HEK293 (cell line): ENCODE measurements around the gene HIRA.
"Not testable (repeated sequence)": the region's sequence is repeated elsewhere in the genome, so short reads cannot be mapped to it uniquely, and the experiment has no call there.

ENCODE experiments used
- CTCF ChIP-seq: fragments of 450-650 bp; formaldehyde crosslinking; IDR thresholded peaks from 2 replicates; pipeline ENCODE4 v1.5.1; 2016; ENCODE audit warnings: missing biosample characterization, missing genetic modification characterization
- PRDM4 ChIP-seq: fragments of 450-650 bp; formaldehyde crosslinking; IDR thresholded peaks from 2 replicates; pipeline ENCODE4 v1.5.1; 2017; ENCODE audit warnings: missing biosample characterization, missing genetic modification characterization
- SALL2 ChIP-seq: fragments of 450-650 bp; formaldehyde crosslinking; IDR thresholded peaks from 2 replicates; pipeline ENCODE4 v1.5.0; 2017; ENCODE audit warnings: missing biosample characterization, mild to moderate bottlenecking, missing genetic modification characterization, borderline replicate concordance
- YY2 ChIP-seq: fragments of 450-650 bp; formaldehyde crosslinking; IDR thresholded peaks from 2 replicates; pipeline ENCODE4 v1.5.1; 2016; ENCODE audit warnings: missing biosample characterization, missing genetic modification characterization
- ZNF18 ChIP-seq: fragments of 450-650 bp; formaldehyde crosslinking; IDR thresholded peaks from 2 replicates; pipeline ENCODE4 v1.5.1; 2016; ENCODE audit warnings: missing biosample characterization, missing genetic modification characterization
- ZNF211 ChIP-seq: fragments of 450-650 bp; formaldehyde crosslinking; IDR thresholded peaks from 2 replicates; pipeline ENCODE4 v1.5.1; 2016; ENCODE audit warnings: low read depth, missing biosample characterization, missing genetic modification characterization
- ZNF324 ChIP-seq: fragments of 450-650 bp; formaldehyde crosslinking; IDR thresholded peaks from 2 replicates; pipeline ENCODE4 v1.5.1; 2016; ENCODE audit warnings: missing biosample characterization, missing genetic modification characterization
- ZNF549 ChIP-seq: fragments of 450-650 bp; IDR thresholded peaks from 2 replicates; pipeline ENCODE4 v1.5.1; 2018; ENCODE audit warnings: missing biosample characterization, missing genetic modification characterization, mild to moderate bottlenecking, inconsistent platforms, moderate library complexity
- ZNF704 ChIP-seq: fragments of 450-650 bp; formaldehyde crosslinking; IDR thresholded peaks from 2 replicates; pipeline ENCODE4 v1.5.1; 2016; ENCODE audit warnings: missing biosample characterization, missing genetic modification characterization
- TF ChIP-seq, protein P1 (sequence below): fragments of 450-650 bp; formaldehyde crosslinking; IDR thresholded peaks from 2 replicates; pipeline ENCODE4 v1.5.1; 2016; ENCODE audit warnings: missing biosample characterization, missing genetic modification characterization, low read depth

- TF ChIP-seq ZNF211 (tag by site-specific recombination); CTCF (tag by site-specific recombination); PRDM4 (tag by site-specific recombination); ZNF549 (tag by site-specific recombination); SALL2; ZNF704 (tag by site-specific recombination); ZNF18 (tag by site-specific recombination); YY2 (tag by site-specific recombination); ZNF324 (tag by site-specific recombination): not testable (repeated sequence)
- TF ChIP-seq, protein P1, sequence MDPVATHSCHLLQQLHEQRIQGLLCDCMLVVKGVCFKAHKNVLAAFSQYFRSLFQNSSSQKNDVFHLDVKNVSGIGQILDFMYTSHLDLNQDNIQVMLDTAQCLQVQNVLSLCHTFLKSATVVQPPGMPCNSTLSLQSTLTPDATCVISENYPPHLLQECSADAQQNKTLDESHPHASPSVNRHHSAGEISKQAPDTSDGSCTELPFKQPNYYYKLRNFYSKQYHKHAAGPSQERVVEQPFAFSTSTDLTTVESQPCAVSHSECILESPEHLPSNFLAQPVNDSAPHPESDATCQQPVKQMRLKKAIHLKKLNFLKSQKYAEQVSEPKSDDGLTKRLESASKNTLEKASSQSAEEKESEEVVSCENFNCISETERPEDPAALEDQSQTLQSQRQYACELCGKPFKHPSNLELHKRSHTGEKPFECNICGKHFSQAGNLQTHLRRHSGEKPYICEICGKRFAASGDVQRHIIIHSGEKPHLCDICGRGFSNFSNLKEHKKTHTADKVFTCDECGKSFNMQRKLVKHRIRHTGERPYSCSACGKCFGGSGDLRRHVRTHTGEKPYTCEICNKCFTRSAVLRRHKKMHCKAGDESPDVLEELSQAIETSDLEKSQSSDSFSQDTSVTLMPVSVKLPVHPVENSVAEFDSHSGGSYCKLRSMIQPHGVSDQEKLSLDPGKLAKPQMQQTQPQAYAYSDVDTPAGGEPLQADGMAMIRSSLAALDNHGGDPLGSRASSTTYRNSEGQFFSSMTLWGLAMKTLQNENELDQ (tag by site-specific recombination): not testable (repeated sequence)
Measured at GRCh38 chr22:19363541-19363940, 68.0 kb downstream of the HIRA start.
